Measurements from ENCODE around the gene ZNF143.

ZNF143 gene

DNA sequence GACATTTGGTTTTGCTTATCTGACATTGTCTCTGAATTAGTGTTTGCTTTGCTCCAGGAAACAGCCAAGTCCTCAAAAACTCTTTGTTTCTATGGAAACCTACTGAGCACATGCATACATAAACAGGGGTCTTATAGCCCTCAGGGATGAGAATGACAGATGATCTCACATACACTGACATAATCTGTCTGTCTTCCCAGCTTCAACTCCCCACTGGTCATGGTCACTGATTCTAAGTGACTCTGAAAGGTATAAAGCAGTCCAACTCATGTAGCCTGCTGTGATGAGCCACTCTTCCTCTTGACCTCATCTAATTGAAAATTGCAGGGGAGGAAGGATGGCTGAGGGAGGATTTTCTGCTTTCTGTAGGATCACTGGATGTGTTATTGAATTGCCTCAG is 12.6 kb downstream of the ZNF143 start:
- H3K36me3 ChIP-seq (ENCODE audit: insufficient read depth, low read length) = peaks cover 30% of the 10 kb centered on the region; the same call in 1 of the 2 replicates
- TF ChIP-seq CTCF (conservative IDR thresholded peaks at IDR 0.05; ENCODE audit: low read length) = no peak
- no peak for TF ChIP-seq EZH2phosphoT487 (IDR thresholded peaks at IDR 0.05; ENCODE audit: borderline replicate concordance)
- no peaks in the 10 kb centered on the region for H3K4me1 ChIP-seq (ENCODE audit: insufficient read depth, low read length, poor library complexity, severe bottlenecking)
- H4K20me1 ChIP-seq (ENCODE audit: insufficient read depth, low read length, poor library complexity, severe bottlenecking) = no peaks in the 10 kb centered on the region
- no peak overlapping the region for H3K9ac ChIP-seq (ENCODE audit: low read depth, low read length, poor library complexity, severe bottlenecking)
- H3K4me3 ChIP-seq (ENCODE audit: low read length, poor library complexity, severe bottlenecking) = no peak overlapping the region
- no peak overlapping the region for H2AFZ ChIP-seq (ENCODE audit: low read length)
- no peaks in the 10 kb centered on the region for H3K9me2 ChIP-seq (replicated peaks; ENCODE audit: low read depth, low read length)
- no peaks in the 10 kb centered on the region for H3K27me3 ChIP-seq (ENCODE audit: insufficient read depth, low read length, poor library complexity, severe bottlenecking)
- no peaks in the 10 kb centered on the region for H3K9me3 ChIP-seq (ENCODE audit: insufficient read depth, low read depth, low read length)
- H3K4me2 ChIP-seq (ENCODE audit: low read depth, low read length, poor library complexity, severe bottlenecking) = no peak overlapping the region
- H3K79me2 ChIP-seq (ENCODE audit: insufficient read depth, low read length) = no peaks in the 10 kb centered on the region
- no peaks in the 10 kb centered on the region for H3F3A ChIP-seq (ENCODE audit: low read depth)

GRCh38 chr11:9479899-9480298 is 19.1 kb downstream of the ZNF143 start:
- no peak overlapping the region for H3K9ac ChIP-seq (ENCODE audit: low read depth, low read length, poor library complexity, severe bottlenecking)
- H3K4me1 ChIP-seq (ENCODE audit: insufficient read depth, low read length, poor library complexity, severe bottlenecking) = no peaks in the 10 kb centered on the region
- H3K36me3 ChIP-seq (ENCODE audit: insufficient read depth, low read length) = peaks cover 27% of the 10 kb centered on the region
- H2AFZ ChIP-seq (ENCODE audit: low read length) = no peak overlapping the region
- H4K20me1 ChIP-seq (ENCODE audit: insufficient read depth, low read length, poor library complexity, severe bottlenecking) = no peaks in the 10 kb centered on the region
- no peaks in the 10 kb centered on the region for H3K9me2 ChIP-seq (replicated peaks; ENCODE audit: low read depth, low read length)
- H3F3A ChIP-seq (ENCODE audit: low read depth) = no peaks in the 10 kb centered on the region
- H3K27me3 ChIP-seq (ENCODE audit: insufficient read depth, low read length, poor library complexity, severe bottlenecking) = no peaks in the 10 kb centered on the region
- H3K9me3 ChIP-seq (ENCODE audit: insufficient read depth, low read depth, low read length) = no peaks in the 10 kb centered on the region
- H3K4me3 ChIP-seq (ENCODE audit: low read length, poor library complexity, severe bottlenecking) = no peak overlapping the region
- TF ChIP-seq CTCF (conservative IDR thresholded peaks at IDR 0.05; ENCODE audit: low read length) (no peak), EZH2phosphoT487 (IDR thresholded peaks at IDR 0.05; ENCODE audit: borderline replicate concordance) (no peak)
- H3K4me2 ChIP-seq (ENCODE audit: low read depth, low read length, poor library complexity, severe bottlenecking) = no peak overlapping the region
- H3K79me2 ChIP-seq (ENCODE audit: insufficient read depth, low read length) = no peaks in the 10 kb centered on the region

DNA sequence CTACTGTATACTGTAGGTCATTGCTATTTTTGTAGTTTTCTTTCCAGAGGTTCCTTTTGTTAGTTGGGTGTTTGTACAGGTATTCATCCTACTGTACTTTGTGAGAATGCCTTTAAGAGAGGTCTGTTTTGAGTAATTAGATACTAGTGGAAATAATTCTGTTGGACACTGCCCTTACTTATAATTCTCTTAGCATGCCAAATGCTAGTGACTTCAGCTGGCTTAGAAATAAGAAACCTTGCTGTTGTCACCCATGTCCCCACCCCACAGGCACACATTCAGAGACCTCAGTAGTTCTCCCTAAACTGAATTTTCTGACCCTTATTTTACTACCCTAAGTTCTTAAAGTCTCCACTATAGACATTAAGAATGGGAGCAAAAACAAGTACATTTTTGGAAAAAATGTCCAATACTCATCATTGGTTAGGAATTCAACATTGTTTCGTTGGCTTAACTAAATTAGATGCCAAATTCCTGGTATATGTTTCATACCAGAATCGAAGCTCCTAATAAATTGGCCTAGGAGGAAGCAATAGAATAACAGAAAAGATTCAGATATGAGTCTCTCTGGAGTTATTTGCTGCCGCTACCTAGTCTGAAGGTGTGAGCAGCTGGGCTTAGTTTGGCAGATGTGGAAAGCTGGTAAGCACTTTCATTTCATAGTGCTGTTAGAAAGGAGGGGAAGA is 28.4 kb downstream of the ZNF143 start:
- Histone ChIP-seq H3K79me2 (ENCODE audit: insufficient read depth, low read length) (no peaks in the 10 kb centered on the region), H3K9me3 (ENCODE audit: insufficient read depth, low read depth, low read length) (no peaks in the 10 kb centered on the region), H3K4me2 (ENCODE audit: low read depth, low read length, poor library complexity, severe bottlenecking) (no peak overlapping the region), H4K20me1 (ENCODE audit: insufficient read depth, low read length, poor library complexity, severe bottlenecking) (no peaks in the 10 kb centered on the region), H3K9ac (ENCODE audit: low read depth, low read length, poor library complexity, severe bottlenecking) (no peak overlapping the region), H3F3A (ENCODE audit: low read depth) (no peaks in the 10 kb centered on the region), H3K36me3 (ENCODE audit: insufficient read depth, low read length) (peaks cover 6% of the 10 kb centered on the region; the same call in 1 of the 2 replicates), H3K27me3 (ENCODE audit: insufficient read depth, low read length, poor library complexity, severe bottlenecking) (no peaks in the 10 kb centered on the region), H3K4me3 (ENCODE audit: low read length, poor library complexity, severe bottlenecking) (no peak overlapping the region), H3K4me1 (ENCODE audit: insufficient read depth, low read length, poor library complexity, severe bottlenecking) (no peaks in the 10 kb centered on the region), H2AFZ (ENCODE audit: low read length) (no peak overlapping the region), H3K9me2 (replicated peaks; ENCODE audit: low read depth, low read length) (no peaks in the 10 kb centered on the region)
- no peak for TF ChIP-seq CTCF (conservative IDR thresholded peaks at IDR 0.05; ENCODE audit: low read length)
- TF ChIP-seq EZH2phosphoT487 (IDR thresholded peaks at IDR 0.05; ENCODE audit: borderline replicate concordance) = no peak
